PC-9 (cell line): ENCODE data around the gene SON. TPM values are rescaled to one million over a fixed set of nuclear protein-coding genes. Genes with fewer than 3 reads are reported as not detected.

ENCODE experiments used
- BruUV-seq: library from RNA; stranded (reverse); fragments of 400-500 nt; replicated peaks from 2 replicates; lab custom pipeline; 2021; lab: Mats Ljungman, UMichigan
- CTCF ChIA-PET: fragments of 300-600 bp; sonication (Branson Sonifier 250); formaldehyde crosslinking; loops from one replicate; lab custom pipeline; 2022; ENCODE audit warnings: antibody characterized with exemption; lab: Charles Lee
- POLR2A ChIA-PET: fragments of 300-600 bp; sonication (Branson Sonifier 250); formaldehyde crosslinking; loops from one replicate; lab custom pipeline; 2022; ENCODE audit warnings: antibody characterized with exemption; ENCODE audit not compliant: unreplicated experiment; lab: Charles Lee
- DNase-seq, 2 experiments: peaks; one replicate each; pipeline versions ENCODE4 v3.0.0 to v3.0.0-alpha.2; 2015 to 2022; ENCODE audit warnings: mixed read lengths in 1 of 2
- H2AFZ ChIP-seq: fragments of 200-600 bp; sonication (generic); 2 replicates; pipeline ENCODE4 v1.8.1; 2017; ENCODE audit warnings: antibody characterized with exemption
- H3F3A ChIP-seq: fragments of 200-600 bp; sonication (generic); 2 replicates; pipeline ENCODE4 v1.8.1; 2017; ENCODE audit warnings: antibody characterized with exemption, mild to moderate bottlenecking, low read depth; ENCODE audit not compliant: insufficient read depth
- H3K27ac ChIP-seq: fragments of 200-600 bp; sonication (generic); 2 replicates; pipeline ENCODE4 v1.6.1; 2016; ENCODE audit warnings: mixed run types
- H3K27me3 ChIP-seq: fragments of 200-600 bp; sonication (generic); 2 replicates; pipeline ENCODE4 v1.6.1; 2016; ENCODE audit warnings: low read depth, mixed run types; ENCODE audit not compliant: insufficient read depth
- H3K36me3 ChIP-seq: fragments of 200-600 bp; sonication (generic); 2 replicates; pipeline ENCODE4 v1.6.1; 2016; ENCODE audit warnings: low read depth, mixed run types
- H3K4me1 ChIP-seq: fragments of 200-600 bp; sonication (generic); replicated peaks from 2 replicates; pipeline ENCODE4 v1.6.1; 2016; ENCODE audit warnings: mixed run types; ENCODE audit not compliant: insufficient read depth
- H3K4me2 ChIP-seq: fragments of 200-600 bp; sonication (generic); 2 replicates; pipeline ENCODE4 v1.6.1; 2017; ENCODE audit warnings: mixed run types
- H3K4me3 ChIP-seq: fragments of 200-600 bp; sonication (generic); 2 replicates; pipeline ENCODE4 v1.6.1; 2016; ENCODE audit warnings: mixed run types
- H3K79me2 ChIP-seq: fragments of 200-600 bp; sonication (generic); 2 replicates; pipeline ENCODE4 v1.6.1; 2017; ENCODE audit warnings: low read depth, mixed run types
- H3K9me2 ChIP-seq: fragments of 200-600 bp; sonication (generic); 2 replicates; pipeline ENCODE4 v1.8.1; 2017; ENCODE audit warnings: mild to moderate bottlenecking; ENCODE audit not compliant: insufficient read depth
- H3K9me3 ChIP-seq: fragments of 200-600 bp; sonication (generic); 2 replicates; pipeline ENCODE4 v1.8.1; 2016; ENCODE audit warnings: low read depth; ENCODE audit not compliant: insufficient read depth
- H4K20me1 ChIP-seq: fragments of 200-600 bp; sonication (generic); 2 replicates; pipeline ENCODE4 v1.8.1; 2017; ENCODE audit not compliant: insufficient read depth
- EZH2 ChIP-seq: fragments of 200-600 bp; sonication (generic); IDR thresholded peaks from 2 replicates; pipeline ENCODE4 v1.8.0; 2017; ENCODE audit warnings: antibody characterized with exemption, low read depth
- intact Hi-C: fragments of 100-400 bp; cut with micrococcal nuclease; formaldehyde crosslinking; loops from one replicate; pipeline ENCODE4 v1.10.0; 2022; ENCODE audit not compliant: unreplicated experiment
- total RNA-seq: library from RNA; stranded (reverse); gene quantifications from 2 replicates; pipeline ENCODE4 v1.2.3, GENCODE V29; 2021
- TF ChIP-seq, protein P1 (sequence below): fragments of 200-600 bp; sonication (generic); conservative IDR thresholded peaks from 2 replicates; pipeline ENCODE4 v1.6.1; 2017; ENCODE audit warnings: mixed run types, antibody characterized with exemption, mild to moderate bottlenecking, moderate library complexity

SON gene
- total RNA-seq, 1 experiment from 2014 or later, result 158 TPM

GRCh38 chr21:33578214-33578613, 35.4 kb downstream of the SON start:
- H3K9me2 ChIP-seq, result no peaks in the 10 kb centered on the region
- H3F3A ChIP-seq, result peaks cover 34% of the 10 kb centered on the region; the same call in 1 of the 2 replicates
- H3K27ac ChIP-seq, result peak overlapping the region; percentile 60
- H2AFZ ChIP-seq, result no peak overlapping the region
- intact Hi-C loops, result no loop called here
- no peak for DNase-seq
- no peaks in the 10 kb centered on the region for H3K27me3 ChIP-seq
- H3K79me2 ChIP-seq, result no peaks in the 10 kb centered on the region
- TF ChIP-seq, protein P1, sequence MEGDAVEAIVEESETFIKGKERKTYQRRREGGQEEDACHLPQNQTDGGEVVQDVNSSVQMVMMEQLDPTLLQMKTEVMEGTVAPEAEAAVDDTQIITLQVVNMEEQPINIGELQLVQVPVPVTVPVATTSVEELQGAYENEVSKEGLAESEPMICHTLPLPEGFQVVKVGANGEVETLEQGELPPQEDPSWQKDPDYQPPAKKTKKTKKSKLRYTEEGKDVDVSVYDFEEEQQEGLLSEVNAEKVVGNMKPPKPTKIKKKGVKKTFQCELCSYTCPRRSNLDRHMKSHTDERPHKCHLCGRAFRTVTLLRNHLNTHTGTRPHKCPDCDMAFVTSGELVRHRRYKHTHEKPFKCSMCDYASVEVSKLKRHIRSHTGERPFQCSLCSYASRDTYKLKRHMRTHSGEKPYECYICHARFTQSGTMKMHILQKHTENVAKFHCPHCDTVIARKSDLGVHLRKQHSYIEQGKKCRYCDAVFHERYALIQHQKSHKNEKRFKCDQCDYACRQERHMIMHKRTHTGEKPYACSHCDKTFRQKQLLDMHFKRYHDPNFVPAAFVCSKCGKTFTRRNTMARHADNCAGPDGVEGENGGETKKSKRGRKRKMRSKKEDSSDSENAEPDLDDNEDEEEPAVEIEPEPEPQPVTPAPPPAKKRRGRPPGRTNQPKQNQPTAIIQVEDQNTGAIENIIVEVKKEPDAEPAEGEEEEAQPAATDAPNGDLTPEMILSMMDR, result no peak
- no peak for TF ChIP-seq EZH2
- no peaks in the 10 kb centered on the region for H3K9me3 ChIP-seq
- H3K36me3 ChIP-seq, result no peaks in the 10 kb centered on the region
- no peaks in the 10 kb centered on the region; the same call in 1 of the 2 replicates for H4K20me1 ChIP-seq
- H3K4me1 ChIP-seq, result 0 out of 2 replicates have a peak, but pooled peaks cover 5% of the 10 kb centered on the region
- POLR2A ChIA-PET, result no interaction called here
- BruUV-seq, result no TSS peak
- H3K4me3 ChIP-seq, result no peak overlapping the region
- no peak overlapping the region for H3K4me2 ChIP-seq
- CTCF ChIA-PET, result no interaction called here

- DNase-seq, result no peak
Observed at GRCh38 chr21:33578959-33579542, 36.2 kb downstream of the SON start.

GRCh38 chr21:33584455-33584854, 41.6 kb downstream of the SON start:
- H4K20me1 ChIP-seq, result no peaks in the 10 kb centered on the region
- H2AFZ ChIP-seq, result no peak overlapping the region
- H3K9me2 ChIP-seq, result no peaks in the 10 kb centered on the region
- H3K4me1 ChIP-seq, result peaks cover 15% of the 10 kb centered on the region
- ChIA-PET CTCF (no interaction called here), POLR2A (no interaction called here)
- no peak for TF ChIP-seq EZH2
- no peaks in the 10 kb centered on the region for H3K27me3 ChIP-seq
- H3K9me3 ChIP-seq, result no peaks in the 10 kb centered on the region
- H3K27ac ChIP-seq, result no peak overlapping the region
- intact Hi-C loops, result no loop called here
- peaks cover 16% of the 10 kb centered on the region for H3F3A ChIP-seq
- no peak for DNase-seq
- H3K79me2 ChIP-seq, result peaks cover 22% of the 10 kb centered on the region
- H3K36me3 ChIP-seq, result no peaks in the 10 kb centered on the region
- no TSS peak for BruUV-seq
- no peak overlapping the region for H3K4me2 ChIP-seq
- no peak overlapping the region for H3K4me3 ChIP-seq

More at GRCh38 chr21:33578959-33579542, 36.2 kb downstream of the SON start:
- peak overlapping the region; percentile 60 for H3K27ac ChIP-seq
- H3K27me3 ChIP-seq, result no peaks in the 10 kb centered on the region
- H3K9me2 ChIP-seq, result no peaks in the 10 kb centered on the region
- no peaks in the 10 kb centered on the region for H3K9me3 ChIP-seq
- peaks cover 32% of the 10 kb centered on the region; the same call in 1 of the 2 replicates for H3F3A ChIP-seq
- H3K4me1 ChIP-seq, result 0 out of 2 replicates have a peak, but pooled peaks cover 5% of the 10 kb centered on the region
- no peaks in the 10 kb centered on the region for H3K36me3 ChIP-seq
- no peak overlapping the region for H3K4me2 ChIP-seq
- H3K79me2 ChIP-seq, result no peaks in the 10 kb centered on the region
- intact Hi-C loops, result no loop called here
- H3K4me3 ChIP-seq, result no peak overlapping the region
- H2AFZ ChIP-seq, result no peak overlapping the region
- CTCF ChIA-PET, result no interaction called here
- no TSS peak for BruUV-seq
- no peaks in the 10 kb centered on the region; the same call in 1 of the 2 replicates for H4K20me1 ChIP-seq
- POLR2A ChIA-PET, result no interaction called here
- TF ChIP-seq, protein P1, result no peak
- no peak for TF ChIP-seq EZH2
